HG03108 (cell line): Measurements from ENCODE around the gene FOXRED2.
"Not testable (repeated sequence)": the region's sequence is repeated elsewhere in the genome, so short reads cannot be mapped to it uniquely, and the experiment has no call there.

Experiments used
- ATAC-seq: cut with Tn5 transposase; IDR thresholded peaks from one replicate; pipeline ENCODE4 v1.9.1; 2021; ENCODE audit warnings: moderate library complexity; ENCODE audit not compliant: unreplicated experiment

The FOXRED2 gene

DNA sequence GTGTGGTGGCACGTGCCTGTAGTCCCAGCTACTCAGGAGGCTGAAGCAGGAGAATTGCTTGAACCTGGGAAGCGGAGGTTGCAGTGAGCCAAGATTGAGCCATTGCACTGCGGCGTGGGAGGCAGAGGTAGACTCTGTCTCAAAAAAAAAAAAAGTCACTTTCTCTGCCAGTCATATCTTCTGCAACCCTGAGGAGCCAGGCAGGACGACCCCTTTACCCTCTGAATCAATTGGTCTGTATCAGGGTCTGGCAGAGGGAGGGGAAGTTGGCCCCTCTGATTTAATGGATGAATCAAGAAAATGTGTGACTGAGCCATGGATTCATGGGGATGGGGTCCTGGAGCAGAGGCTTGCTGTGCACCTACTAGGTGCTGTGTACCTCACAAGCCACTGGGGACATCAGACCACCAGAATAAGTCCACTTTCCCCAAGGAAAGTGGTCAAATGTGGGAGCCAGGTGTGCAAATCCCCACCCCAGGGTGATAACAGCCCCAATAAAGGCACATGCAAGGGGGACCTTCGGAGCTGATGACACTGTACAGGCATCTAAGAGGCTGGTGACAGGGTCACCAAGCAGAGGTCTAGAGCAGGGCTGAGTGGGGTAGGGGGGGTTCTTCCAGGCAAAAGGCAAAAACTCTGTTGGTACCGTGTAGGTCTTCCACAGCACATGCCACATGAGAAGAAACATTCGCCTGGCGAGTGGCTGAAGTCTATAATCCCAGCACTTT lies 54.4 kb downstream of the FOXRED2 start:
- ATAC-seq, result no peak

DNA sequence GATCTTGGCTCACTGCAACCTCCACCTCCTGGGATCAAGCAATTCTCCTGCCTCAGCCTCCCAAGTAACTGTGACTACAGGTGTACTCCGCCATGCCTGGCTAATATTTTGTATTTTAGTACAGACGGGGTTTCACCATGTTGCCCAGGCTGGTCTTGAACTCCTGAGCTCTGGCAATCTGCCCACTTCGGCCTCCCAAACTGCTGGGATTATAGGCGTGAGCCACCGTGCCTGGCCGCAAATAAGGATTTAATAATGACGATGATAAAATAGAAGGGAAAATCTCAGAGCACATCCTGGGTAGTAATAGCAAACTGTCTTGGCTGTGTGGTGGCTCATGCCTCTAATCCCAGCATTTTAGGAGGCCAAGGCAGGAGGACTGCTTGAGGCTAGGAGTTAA lies 55.9 kb downstream of the FOXRED2 start:
- not testable (repeated sequence) for ATAC-seq

- ATAC-seq, result no peak
Observed at GRCh38 chr22:36449596-36450175, 57.2 kb downstream of the FOXRED2 start.

- ATAC-seq, result no peak
Observed at GRCh38 chr22:36447632-36448031, 59.2 kb downstream of the FOXRED2 start.

- no peak for ATAC-seq
Observed at GRCh38 chr22:36445158-36445668, 61.6 kb downstream of the FOXRED2 start.

GRCh38 chr22:36443198-36443770 lies 63.6 kb downstream of the FOXRED2 start:
- ATAC-seq, result no peak

DNA sequence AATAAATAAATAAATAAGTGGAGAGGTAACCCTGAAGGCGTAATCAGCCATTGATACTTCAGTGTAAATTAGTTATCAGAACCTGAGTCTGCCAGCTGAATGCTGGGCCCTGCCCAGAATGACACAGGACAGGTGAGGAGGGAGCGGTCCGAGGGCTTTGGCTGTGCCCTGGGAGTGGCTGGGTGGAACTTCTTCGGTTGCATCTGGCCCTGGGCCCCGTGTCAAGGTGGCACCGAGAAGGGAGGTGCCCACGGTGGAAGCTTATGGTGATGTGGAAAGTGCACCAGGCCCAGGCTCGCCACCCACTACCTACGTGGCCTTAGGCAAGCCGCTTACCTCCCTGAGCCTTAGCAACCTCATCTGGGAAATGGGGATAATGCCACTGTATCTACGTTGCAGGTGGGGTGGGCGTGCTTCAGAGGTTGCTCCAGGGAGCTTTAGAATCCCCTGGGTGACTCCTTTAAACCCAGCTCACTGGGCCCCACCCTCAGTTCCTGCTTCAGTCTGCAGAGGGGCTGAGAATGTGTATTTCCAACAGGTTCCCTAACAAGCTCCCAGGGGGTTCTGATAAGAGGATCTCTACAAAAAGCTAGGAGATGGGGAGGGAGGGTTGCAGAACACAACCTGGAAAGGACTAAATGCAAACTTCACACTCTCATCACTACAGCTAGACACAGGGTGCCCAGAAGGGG lies 64.2 kb downstream of the FOXRED2 start:
- ATAC-seq, result no peak

DNA sequence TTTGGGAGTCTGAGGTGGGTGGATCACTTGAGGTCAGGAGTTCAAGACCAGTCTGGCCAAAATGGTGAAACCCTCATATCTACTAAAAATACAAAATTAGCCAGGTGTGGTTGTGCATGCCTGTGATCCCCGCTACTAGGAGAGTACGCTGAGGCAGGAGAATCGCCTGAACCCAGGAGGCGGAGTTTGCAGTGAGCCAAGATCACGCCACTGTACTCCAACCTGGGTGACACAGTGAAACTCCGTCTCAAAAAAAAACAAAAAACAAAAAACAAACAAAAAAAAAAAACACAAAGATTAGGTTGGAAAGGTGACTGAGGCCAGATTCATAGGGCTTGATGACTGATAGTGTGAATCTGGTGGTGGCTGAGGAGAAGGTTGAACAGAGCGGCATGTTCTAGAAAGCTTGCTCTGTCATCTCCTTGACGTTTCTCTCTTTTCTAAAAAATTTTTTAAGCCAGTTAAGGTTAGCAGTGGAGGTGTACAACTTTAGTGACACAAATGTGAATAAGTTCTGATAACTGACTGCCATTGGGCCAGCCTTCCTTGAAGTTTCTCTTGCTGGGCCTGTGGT lies 66.3 kb downstream of the FOXRED2 start:
- no peak for ATAC-seq

DNA sequence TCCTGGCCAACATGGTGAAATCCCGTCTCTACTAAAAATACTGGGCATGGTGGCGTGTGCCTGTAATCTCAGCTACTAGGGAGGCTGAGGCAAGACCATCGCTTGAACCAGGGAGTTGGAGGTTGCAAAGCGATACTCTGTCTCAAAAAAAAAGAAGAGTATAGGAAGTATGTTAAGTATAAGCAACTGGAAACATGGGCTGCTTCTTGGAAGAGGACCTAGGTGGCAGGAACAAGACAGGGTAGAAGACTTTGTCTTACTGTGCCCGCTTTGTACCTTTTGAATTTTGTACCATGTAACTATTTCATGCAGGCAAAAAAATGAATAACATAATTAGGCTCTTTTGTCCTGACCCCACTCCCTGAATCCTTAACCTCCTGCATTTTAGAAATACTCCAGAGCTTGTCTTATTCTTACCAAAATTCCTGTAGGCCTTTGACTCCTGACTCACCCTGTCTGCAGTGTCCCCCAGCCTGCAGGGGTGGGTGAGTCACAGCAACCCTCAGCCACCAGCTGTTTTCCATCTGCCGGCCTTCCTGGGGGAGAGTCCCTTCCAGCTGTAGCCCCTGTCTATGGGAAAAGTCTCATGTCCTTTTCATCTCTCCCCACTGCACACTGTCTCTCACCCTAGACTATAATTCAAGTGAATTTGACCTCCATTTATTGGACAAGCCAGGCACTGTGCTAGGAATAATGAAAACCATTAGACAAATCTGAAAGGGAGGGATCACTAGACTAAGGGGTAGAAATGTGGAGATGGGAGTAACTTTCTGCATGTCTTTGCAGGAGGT lies 67.2 kb downstream of the FOXRED2 start:
- no peak for ATAC-seq
